DND-41 (cell line): ENCODE results near the gene IQSEC1.

ENCODE experiments used
- ATAC-seq: fragments of 200-7000 bp; cut with Tn5 transposase; 3 replicates; pipeline ENCODE4 v1.9.1; 2021; ENCODE audit warnings: low read depth; ENCODE audit not compliant: insufficient read depth
- DNase-seq: peaks from one replicate; pipeline ENCODE4 v3.0.0-alpha.2; 2020
- H2AFZ ChIP-seq: 2 replicates; pipeline ENCODE4 v1.6.0; 2012; ENCODE audit warnings: low read depth, low read length
- H3K27ac ChIP-seq: 2 replicates; pipeline ENCODE4 v1.5.1; 2012; ENCODE audit warnings: low read length, inconsistent platforms
- H3K27me3 ChIP-seq: fragments of 200-600 bp; sonication (generic); 2 replicates; pipeline ENCODE4 v1.6.0; 2012; ENCODE audit warnings: low read length, mild to moderate bottlenecking, inconsistent platforms; ENCODE audit not compliant: insufficient read depth, poor library complexity
- H3K36me3 ChIP-seq: 2 replicates; pipeline ENCODE4 v1.5.1; 2012; ENCODE audit warnings: low read length, inconsistent platforms; ENCODE audit not compliant: insufficient read depth
- H3K4me1 ChIP-seq: 2 replicates; pipeline ENCODE4 v1.5.1; 2012; ENCODE audit warnings: mild to moderate bottlenecking, low read length; ENCODE audit not compliant: insufficient read depth
- H3K4me2 ChIP-seq: 2 replicates; pipeline ENCODE4 v1.6.0; 2012; ENCODE audit warnings: mild to moderate bottlenecking, moderate library complexity, low read length, inconsistent platforms; ENCODE audit not compliant: insufficient read depth
- H3K4me3 ChIP-seq, 2 experiments: fragments of 200-600 bp in 1 of 2; shearing (Covaris generic) in 1 of 2; 2 replicates each; pipeline ENCODE4 v1.5.1; 2012 to 2016; ENCODE audit warnings: inconsistent platforms in 2 of 2, low read length in 2 of 2, mild to moderate bottlenecking in 2 of 2, low read depth in 1 of 2, moderate library complexity in 1 of 2
- H3K79me2 ChIP-seq: 2 replicates; pipeline ENCODE4 v1.6.0; 2012; ENCODE audit warnings: low read length, inconsistent platforms; ENCODE audit not compliant: insufficient read depth
- H3K9ac ChIP-seq: 2 replicates; pipeline ENCODE4 v1.6.0; 2012; ENCODE audit warnings: low read depth, mild to moderate bottlenecking, inconsistent platforms, low read length, moderate library complexity
- H3K9me3 ChIP-seq: 2 replicates; pipeline ENCODE4 v1.5.1; 2012; ENCODE audit warnings: low read length, moderate library complexity, mild to moderate bottlenecking, inconsistent platforms; ENCODE audit not compliant: insufficient read depth, severe bottlenecking
- H4K20me1 ChIP-seq: 2 replicates; pipeline ENCODE4 v1.6.0; 2012; ENCODE audit warnings: low read length; ENCODE audit not compliant: insufficient read depth
- EZH2 ChIP-seq: IDR thresholded peaks from 3 replicates; pipeline ENCODE4 v1.6.1; 2012; ENCODE audit warnings: borderline replicate concordance, low read depth, mild to moderate bottlenecking, moderate library complexity, low read length, inconsistent platforms; ENCODE audit not compliant: severe bottlenecking
- TF ChIP-seq, protein P1 (sequence below): IDR thresholded peaks from 2 replicates; pipeline ENCODE4 v1.5.1; 2012; ENCODE audit warnings: borderline replicate concordance, low read length, moderate library complexity, mild to moderate bottlenecking; ENCODE audit not compliant: poor library complexity, severe bottlenecking; ENCODE audit errors: extremely low read depth

IQSEC1 gene

DNA sequence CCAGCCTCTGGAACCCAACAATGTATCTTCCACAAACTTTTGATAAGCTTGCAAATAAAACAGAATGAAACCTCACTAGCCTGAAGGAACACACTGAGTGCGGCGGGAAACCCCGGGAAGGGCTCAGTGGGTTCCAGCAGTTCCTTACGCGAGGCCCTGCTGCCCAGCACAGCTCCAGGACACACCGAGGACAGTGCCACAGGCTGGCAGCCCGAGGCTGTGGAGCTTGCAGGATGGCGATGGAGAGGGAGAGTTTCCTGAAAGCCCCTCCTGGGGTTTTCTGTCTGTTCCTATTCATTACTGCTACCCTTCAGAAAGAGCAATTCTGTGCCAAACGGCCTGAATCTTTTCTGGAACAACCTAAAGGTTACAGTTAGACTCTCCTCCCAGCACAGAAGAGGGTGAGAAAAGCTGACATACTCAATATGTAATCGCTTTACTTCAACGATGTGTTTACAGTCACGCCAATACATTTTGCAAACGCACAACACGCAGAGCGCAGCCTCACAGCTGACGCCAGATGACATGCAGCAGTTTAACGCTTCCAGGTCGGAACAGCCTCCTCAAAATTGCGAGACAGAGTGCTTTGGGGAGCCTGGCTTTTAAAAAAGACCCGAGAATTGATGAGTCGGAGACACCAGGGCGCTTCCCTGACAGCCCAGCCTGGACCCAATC is 174.8 kb downstream of the IQSEC1 start:
- H3K36me3 ChIP-seq, result peaks cover 29% of the 10 kb centered on the region
- no peak overlapping the region for H2AFZ ChIP-seq
- H3K9ac ChIP-seq, result no peak overlapping the region
- no peak overlapping the region for H3K4me3 ChIP-seq
- TF ChIP-seq EZH2, result no peak
- TF ChIP-seq, protein P1, sequence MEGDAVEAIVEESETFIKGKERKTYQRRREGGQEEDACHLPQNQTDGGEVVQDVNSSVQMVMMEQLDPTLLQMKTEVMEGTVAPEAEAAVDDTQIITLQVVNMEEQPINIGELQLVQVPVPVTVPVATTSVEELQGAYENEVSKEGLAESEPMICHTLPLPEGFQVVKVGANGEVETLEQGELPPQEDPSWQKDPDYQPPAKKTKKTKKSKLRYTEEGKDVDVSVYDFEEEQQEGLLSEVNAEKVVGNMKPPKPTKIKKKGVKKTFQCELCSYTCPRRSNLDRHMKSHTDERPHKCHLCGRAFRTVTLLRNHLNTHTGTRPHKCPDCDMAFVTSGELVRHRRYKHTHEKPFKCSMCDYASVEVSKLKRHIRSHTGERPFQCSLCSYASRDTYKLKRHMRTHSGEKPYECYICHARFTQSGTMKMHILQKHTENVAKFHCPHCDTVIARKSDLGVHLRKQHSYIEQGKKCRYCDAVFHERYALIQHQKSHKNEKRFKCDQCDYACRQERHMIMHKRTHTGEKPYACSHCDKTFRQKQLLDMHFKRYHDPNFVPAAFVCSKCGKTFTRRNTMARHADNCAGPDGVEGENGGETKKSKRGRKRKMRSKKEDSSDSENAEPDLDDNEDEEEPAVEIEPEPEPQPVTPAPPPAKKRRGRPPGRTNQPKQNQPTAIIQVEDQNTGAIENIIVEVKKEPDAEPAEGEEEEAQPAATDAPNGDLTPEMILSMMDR, result no peak
- H4K20me1 ChIP-seq, result peaks cover 3% of the 10 kb centered on the region
- H3K27me3 ChIP-seq, result no peaks in the 10 kb centered on the region
- no peak overlapping the region for H3K27ac ChIP-seq
- H3K4me2 ChIP-seq, result no peak overlapping the region
- H3K9me3 ChIP-seq, result no peaks in the 10 kb centered on the region
- no peak for ATAC-seq
- no peaks in the 10 kb centered on the region for H3K4me1 ChIP-seq
- no peaks in the 10 kb centered on the region for H3K79me2 ChIP-seq
- DNase-seq, result no peak

DNA sequence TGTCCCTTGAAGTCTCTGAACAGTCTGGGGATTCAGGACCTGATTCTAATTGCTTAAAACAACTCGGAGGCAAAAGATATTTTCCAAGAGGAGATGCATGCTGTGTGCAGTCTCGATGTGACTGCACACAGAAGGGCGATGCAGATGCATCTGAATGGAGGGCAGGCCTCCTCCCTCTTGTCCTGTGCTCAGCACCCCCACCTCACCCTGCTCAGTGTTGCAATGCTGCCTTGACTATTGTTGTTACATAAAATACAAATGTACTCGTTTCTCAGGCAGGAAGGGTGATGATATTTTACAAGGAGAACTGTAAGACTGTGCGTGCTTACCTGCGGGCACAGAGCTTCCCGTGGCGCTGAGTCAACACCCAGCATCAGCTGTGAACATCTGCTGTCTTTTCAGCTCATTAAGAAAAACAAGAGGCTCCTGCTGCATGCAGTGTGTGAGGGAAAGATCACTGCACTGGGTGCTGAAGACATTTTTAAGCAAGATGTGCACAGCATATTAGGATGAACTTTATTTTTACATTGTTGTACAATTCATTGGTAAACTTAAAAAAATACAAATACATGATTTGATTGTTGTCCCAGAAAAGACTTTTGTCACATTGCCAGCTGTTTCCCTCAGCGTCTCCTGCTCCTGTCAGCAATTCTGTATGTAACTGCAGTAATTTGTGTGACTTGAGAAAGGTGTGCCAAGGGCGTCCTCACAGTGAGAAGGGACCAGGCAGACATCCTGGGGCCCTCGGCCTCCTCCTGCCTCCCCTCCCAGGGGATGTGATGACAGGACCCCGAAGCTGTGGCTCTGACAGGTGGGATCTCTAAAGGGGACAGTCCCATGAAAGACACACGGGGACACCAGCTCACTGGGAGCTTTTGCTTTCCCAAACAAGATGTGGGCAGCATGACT is 175.6 kb downstream of the IQSEC1 start:
- Histone ChIP-seq H3K27me3 (no peaks in the 10 kb centered on the region), H2AFZ (no peak overlapping the region), H3K36me3 (peaks cover 25% of the 10 kb centered on the region), H3K79me2 (no peaks in the 10 kb centered on the region), H4K20me1 (no peaks in the 10 kb centered on the region; the same call in 1 of the 2 replicates), H3K4me2 (no peak overlapping the region), H3K9ac (no peak overlapping the region), H3K27ac (no peak overlapping the region), H3K4me3 (no peak overlapping the region), H3K9me3 (no peaks in the 10 kb centered on the region), H3K4me1 (no peaks in the 10 kb centered on the region)
- TF ChIP-seq, protein P1, result no peak
- TF ChIP-seq EZH2, result no peak
- DNase-seq, result no peak
- no peak for ATAC-seq

DNA sequence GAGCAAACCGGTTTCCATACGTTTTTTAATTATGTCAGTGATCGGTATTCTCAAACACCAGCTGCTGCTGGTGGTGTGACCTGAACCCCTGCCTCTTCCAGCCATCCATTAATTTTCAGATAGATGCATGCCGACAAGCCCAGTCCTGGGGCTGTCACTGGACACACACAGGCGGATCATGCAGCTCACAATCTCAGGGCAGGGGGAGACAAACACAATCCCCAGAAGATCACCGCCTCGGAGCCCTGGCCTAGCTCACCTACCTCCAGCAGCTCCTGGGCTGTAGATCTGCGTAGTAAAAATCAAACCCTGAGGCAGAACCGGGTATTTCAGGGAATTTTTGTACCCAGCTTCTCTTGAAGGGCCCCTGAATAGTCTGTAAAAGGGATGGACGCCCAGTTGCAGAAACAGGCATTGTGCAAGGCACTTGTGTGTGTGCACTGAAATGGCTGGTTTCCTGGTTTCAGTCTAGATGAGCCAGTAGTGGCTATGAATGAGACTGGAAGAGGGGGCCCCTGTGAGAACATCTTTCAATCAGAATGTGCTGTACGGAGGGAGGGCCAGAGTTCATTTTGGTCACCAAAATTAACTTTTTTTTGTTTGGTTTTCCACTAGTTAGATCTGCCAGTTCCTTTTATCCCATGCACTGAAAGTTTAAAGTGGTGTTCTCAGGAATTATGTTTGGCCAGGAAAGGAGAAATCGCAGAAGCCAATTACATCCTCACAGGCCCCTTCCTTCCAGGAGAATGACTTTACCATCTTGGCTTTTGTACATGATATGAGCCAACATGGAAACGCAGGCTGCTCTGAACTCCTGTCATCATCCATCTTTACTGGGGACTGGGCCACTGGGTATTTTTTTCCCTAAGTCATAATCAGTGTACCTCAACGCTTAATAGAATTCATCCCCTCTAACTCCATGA is 176.9 kb downstream of the IQSEC1 start:
- Histone ChIP-seq H3K27ac (no peak overlapping the region), H3K36me3 (peaks cover 21% of the 10 kb centered on the region), H2AFZ (no peak overlapping the region), H3K9me3 (no peaks in the 10 kb centered on the region), H3K4me2 (no peak overlapping the region), H3K4me3 (no peak overlapping the region), H3K79me2 (no peaks in the 10 kb centered on the region), H3K27me3 (no peaks in the 10 kb centered on the region), H4K20me1 (no peaks in the 10 kb centered on the region), H3K4me1 (peaks cover 4% of the 10 kb centered on the region), H3K9ac (no peak overlapping the region)
- DNase-seq (no peak), ATAC-seq (0 out of 3 replicates have a peak, but pooled peaks have one; percentile 29)
- TF ChIP-seq, protein P1, result no peak
- no peak for TF ChIP-seq EZH2
